Gastroesophageal sphincter (tissue), 4 donors: ENCODE data around the gene RERE. TPM values are rescaled to one million over a fixed set of nuclear protein-coding genes. Genes with fewer than 3 reads are reported as not detected.

Experiments
- ATAC-seq: fragments of 150-250 bp; one replicate; pipeline ENCODE4 v1.9.1; 2016; ENCODE audit warnings: mild to moderate bottlenecking, moderate library complexity
- H3K27ac ChIP-seq, 4 donors: fragments of 200-600 bp; sonication (generic) in 3 of 4; 1 replicate in 3 of 4; 2 replicates in 1 of 4; pipeline ENCODE4 v1.5.1; 2016 to 2019
- H3K27me3 ChIP-seq: fragments of 200-600 bp; sonication (generic); one replicate; pipeline ENCODE4 v1.5.1; 2019
- H3K36me3 ChIP-seq, 2 donors: fragments of 200-600 bp; sonication (generic); one replicate each; pipeline ENCODE4 v1.5.1; 2019; ENCODE audit warnings: control low read depth in 1 of 2
- H3K4me1 ChIP-seq, 3 donors: fragments of 200-600 bp; sonication (generic); 1 replicate in 2 of 3; 2 replicates in 1 of 3; pipeline ENCODE4 v1.5.1; 2016 to 2019; ENCODE audit warnings: control low read depth in 2 of 3
- H3K4me3 ChIP-seq, 2 donors: fragments of 200-600 bp; sonication (generic); one replicate each; pipeline ENCODE4 v1.5.1; 2019; ENCODE audit warnings: mild to moderate bottlenecking in 1 of 2, moderate library complexity in 1 of 2
- H3K9me3 ChIP-seq, 3 donors: fragments of 200-600 bp; sonication (generic); one replicate each; pipeline ENCODE4 v1.5.1; 2017 to 2019; ENCODE audit warnings: control low read depth in 2 of 3
- EP300 ChIP-seq: sonication (generic); formaldehyde crosslinking; IDR thresholded peaks from one replicate; pipeline ENCODE4 v1.6.1; 2017; ENCODE audit warnings: antibody characterized with exemption, mild to moderate bottlenecking
- POLR2A ChIP-seq, 2 donors: fragments of 450-650 bp; IDR thresholded peaks; one replicate each; pipeline ENCODE4 v1.6.1; 2017; ENCODE audit warnings: antibody characterized with exemption in 2 of 2, mild to moderate bottlenecking in 2 of 2, moderate library complexity in 1 of 2
- POLR2AphosphoS5 ChIP-seq: sonication (generic); formaldehyde crosslinking; IDR thresholded peaks from one replicate; pipeline ENCODE4 v1.6.1; 2017; ENCODE audit warnings: antibody characterized with exemption
- WGBS, 2 donors: methylation state at CpG; one replicate each; pipeline ENCODE4 v1.1.5; 2018; ENCODE audit warnings: low coverage in 1 of 2; 5-methylcytosine and 5-hydroxymethylcytosine counted together
- total RNA-seq, 4 donors: library from RNA; depleted of rRNA; stranded (reverse); fragments of >200 nt; gene quantifications; one replicate each; pipeline ENCODE4 v1.1.0, GENCODE V29; 2016
- TF ChIP-seq, protein P1 (sequence below), 4 experiments: fragments of 200-600 bp in 2 of 4; fragments of 450-650 bp in 2 of 4; sonication (generic) in 1 of 4; IDR thresholded peaks; one replicate each; pipeline ENCODE4 v1.5.1; 2017 to 2019; ENCODE audit warnings: antibody characterized with exemption in 4 of 4, mild to moderate bottlenecking in 2 of 4, moderate library complexity in 2 of 4

RERE gene
- total RNA-seq, 4 donors from 2014 or later: 112 to 212 (median 139) TPM

DNA sequence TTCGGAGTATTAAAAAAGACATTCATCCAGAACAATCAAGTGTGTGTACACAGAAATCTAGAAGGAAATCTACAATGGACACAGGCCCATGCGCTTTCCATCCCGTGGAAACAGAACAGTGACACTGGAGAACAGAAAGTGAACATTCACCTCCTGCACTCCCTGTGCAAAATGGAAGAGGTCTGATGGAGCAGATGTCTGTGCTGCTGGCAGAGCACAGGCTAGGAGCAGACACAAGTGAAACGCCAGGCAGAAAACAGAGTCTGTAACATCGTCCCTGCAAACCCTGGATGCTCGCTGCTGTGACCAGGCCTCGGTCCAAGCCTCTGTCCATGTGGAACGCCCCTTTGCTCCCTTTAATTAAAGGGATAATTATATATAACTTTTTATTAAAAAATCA lies 463.4 kb downstream of the RERE start:
- no peak for TF ChIP-seq POLR2A (IDR thresholded peaks at IDR 0.05)
- TF ChIP-seq, protein P1, sequence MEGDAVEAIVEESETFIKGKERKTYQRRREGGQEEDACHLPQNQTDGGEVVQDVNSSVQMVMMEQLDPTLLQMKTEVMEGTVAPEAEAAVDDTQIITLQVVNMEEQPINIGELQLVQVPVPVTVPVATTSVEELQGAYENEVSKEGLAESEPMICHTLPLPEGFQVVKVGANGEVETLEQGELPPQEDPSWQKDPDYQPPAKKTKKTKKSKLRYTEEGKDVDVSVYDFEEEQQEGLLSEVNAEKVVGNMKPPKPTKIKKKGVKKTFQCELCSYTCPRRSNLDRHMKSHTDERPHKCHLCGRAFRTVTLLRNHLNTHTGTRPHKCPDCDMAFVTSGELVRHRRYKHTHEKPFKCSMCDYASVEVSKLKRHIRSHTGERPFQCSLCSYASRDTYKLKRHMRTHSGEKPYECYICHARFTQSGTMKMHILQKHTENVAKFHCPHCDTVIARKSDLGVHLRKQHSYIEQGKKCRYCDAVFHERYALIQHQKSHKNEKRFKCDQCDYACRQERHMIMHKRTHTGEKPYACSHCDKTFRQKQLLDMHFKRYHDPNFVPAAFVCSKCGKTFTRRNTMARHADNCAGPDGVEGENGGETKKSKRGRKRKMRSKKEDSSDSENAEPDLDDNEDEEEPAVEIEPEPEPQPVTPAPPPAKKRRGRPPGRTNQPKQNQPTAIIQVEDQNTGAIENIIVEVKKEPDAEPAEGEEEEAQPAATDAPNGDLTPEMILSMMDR (IDR thresholded peaks at IDR 0.05): no peak
- TF ChIP-seq POLR2AphosphoS5: no peak
- no peak for TF ChIP-seq EP300
- Histone ChIP-seq H3K27ac (peak overlapping the region in 3 of 4 donors; percentile 76 to 94 (median 92)), H3K4me1 (peaks cover 0 to 94% (median 18%) of the 10 kb centered on the region in 3 donors), H3K4me3 (no peak overlapping the region), H3K27me3 (no peaks in the 10 kb centered on the region), H3K9me3 (no peaks in the 10 kb centered on the region), H3K36me3 (peaks cover 0 to 71% of the 10 kb centered on the region in 2 donors)
- WGBS, 2 donors: 58 to 83% methylated on average over 5 to 8 of the region's 8 CpGs
- ATAC-seq: no peak

DNA sequence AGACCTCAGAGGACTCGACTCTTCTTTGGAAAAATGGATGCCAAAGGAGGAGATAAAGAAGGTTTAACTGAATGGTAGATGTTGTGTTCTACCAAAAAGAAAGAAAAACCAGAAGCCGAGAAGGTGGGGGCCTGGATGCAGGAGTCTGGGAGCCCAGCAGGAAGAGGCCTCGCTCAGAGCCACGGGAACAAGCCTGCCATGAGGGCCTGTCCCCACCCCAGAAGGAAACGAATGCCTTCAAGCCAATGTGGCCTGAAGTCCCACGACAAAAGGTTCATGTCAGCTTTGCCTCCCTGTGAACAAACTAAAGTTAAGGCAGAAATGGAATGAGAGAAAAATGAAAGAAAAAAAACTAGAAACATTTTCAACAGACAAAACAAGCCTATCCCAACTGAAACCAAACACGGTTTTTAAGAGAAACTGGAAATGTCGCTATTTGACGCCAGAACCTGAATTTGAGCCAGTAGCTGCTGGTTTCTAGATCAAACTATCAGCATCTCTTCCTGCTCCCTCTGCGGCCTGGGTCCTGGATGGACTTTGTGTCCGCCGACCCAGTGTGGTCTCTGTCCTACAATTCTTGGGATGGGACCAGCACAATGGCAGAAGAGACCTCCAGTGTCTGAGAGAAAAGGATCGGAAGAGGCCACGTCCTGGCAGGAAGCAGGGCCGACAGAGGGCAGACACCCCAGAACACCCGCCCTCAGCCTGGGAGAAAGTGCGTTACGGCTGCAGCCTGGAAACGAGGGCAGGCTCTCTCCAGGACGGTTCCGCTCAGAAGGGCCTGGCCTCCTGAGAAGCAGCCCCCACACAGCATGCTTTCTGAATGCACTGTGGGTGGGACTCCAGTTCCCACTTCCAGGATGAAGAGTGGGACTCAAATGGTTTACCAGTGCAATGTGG lies 464.3 kb downstream of the RERE start:
- H3K27me3 ChIP-seq: no peaks in the 10 kb centered on the region
- TF ChIP-seq, protein P1 (IDR thresholded peaks at IDR 0.05): no peak
- TF ChIP-seq POLR2A (IDR thresholded peaks at IDR 0.05) (no peak), EP300 (no peak), POLR2AphosphoS5 (no peak)
- H3K9me3 ChIP-seq: no peaks in the 10 kb centered on the region
- H3K4me3 ChIP-seq: no peak overlapping the region
- H3K4me1 ChIP-seq: peaks cover 0 to 96% (median 23%) of the 10 kb centered on the region in 3 donors
- WGBS, 2 donors: 39 to 50% methylated on average over 9 to 10 of the region's 21 CpGs
- no peak for ATAC-seq
- H3K27ac ChIP-seq: peak overlapping the region in 3 of 4 donors; percentile 76 to 94 (median 92)
- H3K36me3 ChIP-seq: peaks cover 0 to 62% of the 10 kb centered on the region in 2 donors

DNA sequence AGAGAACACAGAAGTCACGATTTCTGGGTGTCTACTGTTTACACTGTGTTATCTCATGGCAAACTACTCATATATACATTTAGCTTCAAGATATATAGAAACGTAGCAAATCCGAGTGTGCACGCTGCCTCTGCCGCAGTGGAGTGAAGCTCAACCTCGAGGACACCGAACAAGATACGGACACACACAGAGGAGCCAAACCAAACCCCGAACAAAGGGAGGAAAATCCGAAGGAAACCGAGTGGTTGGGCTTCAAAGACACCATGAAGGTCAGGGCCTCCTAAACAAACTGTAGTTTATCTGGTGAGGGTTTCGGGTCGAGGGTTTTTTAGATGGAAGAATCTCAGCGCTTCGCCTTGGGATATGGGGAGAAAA lies 465.0 kb downstream of the RERE start:
- Histone ChIP-seq H3K27ac (peak overlapping the region in 3 of 4 donors; percentile 76 to 94 (median 92)), H3K4me1 (peaks cover 0 to 94% (median 20%) of the 10 kb centered on the region in 3 donors), H3K36me3 (peaks cover 0 to 56% of the 10 kb centered on the region in 2 donors), H3K4me3 (no peak overlapping the region), H3K27me3 (no peaks in the 10 kb centered on the region), H3K9me3 (no peaks in the 10 kb centered on the region)
- WGBS, 2 donors: 21 to 48% methylated on average over 7 to 15 of the region's 15 CpGs
- ATAC-seq: no peak
- TF ChIP-seq, protein P1 (IDR thresholded peaks at IDR 0.05): no peak

DNA sequence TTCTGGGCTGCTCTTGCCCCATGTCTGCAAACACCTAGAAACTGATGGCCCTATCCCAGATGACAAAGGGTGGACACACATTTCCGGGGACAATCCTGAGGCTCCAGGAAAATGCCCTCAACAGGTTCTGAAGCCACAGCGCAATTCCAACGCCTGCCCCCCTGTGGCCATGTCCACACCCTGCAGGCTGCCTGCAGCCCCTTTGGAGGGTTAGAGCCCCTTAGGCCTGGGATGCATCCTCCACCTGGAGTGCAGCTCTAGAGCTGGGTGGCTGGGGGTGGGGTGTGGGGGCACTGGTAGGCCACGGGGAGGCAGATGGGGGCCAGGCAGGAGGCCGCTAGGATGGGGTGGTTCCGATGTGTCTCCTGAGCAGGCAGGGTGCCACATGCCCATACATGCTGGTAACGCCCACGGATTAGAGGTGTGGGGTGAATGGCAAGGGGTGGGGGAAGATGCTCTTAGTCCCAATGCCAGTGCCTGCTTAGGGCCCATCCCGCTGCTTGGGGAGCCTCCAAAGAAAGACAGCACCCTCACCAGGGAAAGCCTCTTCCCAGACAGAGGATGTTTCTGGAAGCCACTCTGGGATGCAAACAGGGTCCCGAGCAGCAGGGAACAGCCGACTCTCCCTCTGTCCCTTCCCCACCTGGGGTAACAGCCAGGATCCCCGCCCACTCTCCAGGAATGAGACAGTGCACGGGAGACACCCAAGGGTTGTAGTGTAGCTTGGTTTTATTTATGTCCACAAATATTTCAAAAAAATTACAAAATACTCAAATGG lies 465.6 kb downstream of the RERE start:
- H3K27ac ChIP-seq: peak overlapping the region in 3 of 4 donors; percentile 76 to 94 (median 92)

More for the DNA sequence above, 465.6 kb downstream of the RERE start:
- H3K27me3 ChIP-seq: no peaks in the 10 kb centered on the region
- no peak for ATAC-seq
- H3K36me3 ChIP-seq: peaks cover 0 to 50% of the 10 kb centered on the region in 2 donors
- no peaks in the 10 kb centered on the region for H3K9me3 ChIP-seq
- 40 to 60% methylated on average over 1 of the region's 13 CpGs for WGBS, 2 donors
- no peak overlapping the region for H3K4me3 ChIP-seq
- TF ChIP-seq, protein P1 (IDR thresholded peaks at IDR 0.05): peak in 3 of 4 experiments; percentile 57 to 82 (median 64)
- TF ChIP-seq POLR2A (IDR thresholded peaks at IDR 0.05): no peak
- TF ChIP-seq POLR2AphosphoS5: no peak
- H3K4me1 ChIP-seq: peaks cover 0 to 92% (median 20%) of the 10 kb centered on the region in 3 donors
